Measurements from ENCODE around the gene NRG2.

NRG2 gene

DNA sequence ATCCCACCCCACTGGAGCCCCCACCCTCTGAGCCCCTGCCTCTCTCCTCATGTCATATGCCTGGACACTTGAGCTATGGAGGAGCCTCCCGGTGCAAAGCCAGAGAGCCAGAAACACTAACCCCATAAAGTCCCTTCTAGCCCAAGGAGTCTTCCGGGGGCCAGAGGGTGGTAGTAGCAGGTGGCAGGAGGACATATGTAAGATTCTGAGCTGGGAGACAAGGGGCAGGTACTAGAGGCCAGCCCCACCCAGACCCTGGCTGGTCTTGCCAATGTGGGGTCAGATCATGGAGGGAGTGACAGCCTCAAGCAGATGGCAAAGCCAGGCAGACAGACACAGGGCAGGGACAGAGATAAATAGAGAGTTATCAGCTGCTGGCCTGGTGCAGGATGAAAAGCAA lies 184.1 kb downstream of the NRG2 start:
- Histone ChIP-seq H3K27me3 (ENCODE audit: control insufficient read depth, insufficient read depth, low read length) (no peaks in the 10 kb centered on the region), H3K79me2 (no peaks in the 10 kb centered on the region), H3K9ac (no peak overlapping the region), H3K4me1 (no peaks in the 10 kb centered on the region), H2AFZ (no peak overlapping the region), H3K9me3 (ENCODE audit: control insufficient read depth, low read length) (no peaks in the 10 kb centered on the region), H3K36me3 (ENCODE audit: control insufficient read depth, insufficient read depth, low read length) (no peaks in the 10 kb centered on the region), H3K27ac (no peak overlapping the region), H3K4me2 (ENCODE audit: low read length) (no peak overlapping the region), H3K4me3 (ENCODE audit: low read depth, low read length) (no peak overlapping the region)
- no peak for TF ChIP-seq CTCF (IDR thresholded peaks at IDR 0.05)

- no peak overlapping the region for H2AFZ ChIP-seq
- H3K79me2 ChIP-seq: no peaks in the 10 kb centered on the region
- H3K27me3 ChIP-seq (ENCODE audit: control insufficient read depth, insufficient read depth, low read length): no peaks in the 10 kb centered on the region
- H3K9me3 ChIP-seq (ENCODE audit: control insufficient read depth, low read length): no peaks in the 10 kb centered on the region
- no peak overlapping the region for H3K9ac ChIP-seq
- H3K4me2 ChIP-seq (ENCODE audit: low read length): no peak overlapping the region
- TF ChIP-seq CTCF (IDR thresholded peaks at IDR 0.05): no peak
- no peak overlapping the region for H3K27ac ChIP-seq
- H3K4me3 ChIP-seq (ENCODE audit: low read depth, low read length): no peak overlapping the region
- no peaks in the 10 kb centered on the region for H3K36me3 ChIP-seq (ENCODE audit: control insufficient read depth, insufficient read depth, low read length)
- no peaks in the 10 kb centered on the region for H3K4me1 ChIP-seq
These were observed 186.4 kb downstream of the NRG2 start for GRCh38 chr5:139856714-139857113.

DNA sequence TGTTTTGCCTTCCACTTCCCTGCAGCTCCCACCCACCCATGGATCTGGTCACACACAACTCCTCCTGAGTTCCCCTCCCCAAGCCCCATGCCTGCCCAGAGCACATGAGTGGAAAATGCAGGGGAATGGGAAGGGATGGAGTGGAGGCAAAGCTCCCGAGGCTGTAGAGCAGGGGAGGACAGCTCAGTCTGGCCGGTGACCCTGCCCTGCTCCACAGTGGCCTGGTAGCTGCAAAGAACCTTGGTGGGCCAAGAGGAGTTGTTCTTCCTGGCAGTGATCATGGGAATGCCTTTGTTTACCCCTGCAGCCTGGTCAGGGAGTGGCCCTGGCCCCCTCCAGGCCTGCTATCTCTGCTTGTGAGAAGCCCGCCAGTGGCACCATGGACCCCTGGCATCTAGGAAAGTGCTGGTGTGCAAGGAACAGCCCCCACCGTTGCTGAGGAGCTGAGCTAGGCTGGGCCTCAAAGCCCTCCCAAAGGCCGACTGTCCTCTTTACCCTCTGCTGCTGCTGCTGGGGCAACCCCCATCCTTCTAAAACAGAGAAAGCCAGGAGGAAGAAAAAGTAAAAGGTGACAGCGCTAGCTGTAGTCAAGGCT lies 187.1 kb downstream of the NRG2 start:
- Histone ChIP-seq H3K36me3 (ENCODE audit: control insufficient read depth, insufficient read depth, low read length) (no peaks in the 10 kb centered on the region), H3K4me1 (no peaks in the 10 kb centered on the region), H3K27ac (no peak overlapping the region), H3K27me3 (ENCODE audit: control insufficient read depth, insufficient read depth, low read length) (no peaks in the 10 kb centered on the region), H2AFZ (no peak overlapping the region), H3K9me3 (ENCODE audit: control insufficient read depth, low read length) (no peaks in the 10 kb centered on the region), H3K4me3 (ENCODE audit: low read depth, low read length) (no peak overlapping the region), H3K9ac (no peak overlapping the region), H3K4me2 (ENCODE audit: low read length) (no peak overlapping the region), H3K79me2 (no peaks in the 10 kb centered on the region)
- TF ChIP-seq CTCF (IDR thresholded peaks at IDR 0.05): no peak

DNA sequence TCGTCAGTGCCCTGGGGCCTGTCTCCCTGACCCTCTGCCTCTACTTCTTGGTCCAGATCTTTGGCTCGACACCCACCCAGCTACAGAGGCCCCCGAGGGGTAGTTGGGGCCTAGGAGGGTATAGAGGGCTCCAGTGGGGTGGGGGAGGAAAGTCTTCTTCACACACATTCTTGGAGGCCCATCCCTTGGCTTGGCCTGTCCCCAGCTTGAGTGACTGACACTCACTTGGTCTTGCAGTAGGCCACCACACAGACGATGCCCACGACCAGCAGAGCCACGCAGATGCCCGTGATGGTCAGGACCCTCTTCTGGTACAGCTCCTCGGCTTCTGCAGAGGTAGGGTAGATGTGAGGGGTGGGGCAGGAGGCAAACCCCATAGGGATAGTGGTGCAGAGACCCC lies 187.6 kb downstream of the NRG2 start:
- no peaks in the 10 kb centered on the region for H3K4me1 ChIP-seq
- H3K4me2 ChIP-seq (ENCODE audit: low read length): no peak overlapping the region
- H3K9ac ChIP-seq: no peak overlapping the region
- H3K27me3 ChIP-seq (ENCODE audit: control insufficient read depth, insufficient read depth, low read length): no peaks in the 10 kb centered on the region
- TF ChIP-seq CTCF (IDR thresholded peaks at IDR 0.05): no peak
- no peaks in the 10 kb centered on the region for H3K79me2 ChIP-seq
- H3K9me3 ChIP-seq (ENCODE audit: control insufficient read depth, low read length): no peaks in the 10 kb centered on the region
- no peaks in the 10 kb centered on the region for H3K36me3 ChIP-seq (ENCODE audit: control insufficient read depth, insufficient read depth, low read length)
- H3K4me3 ChIP-seq (ENCODE audit: low read depth, low read length): no peak overlapping the region
- H2AFZ ChIP-seq: no peak overlapping the region
- no peak overlapping the region for H3K27ac ChIP-seq

- Histone ChIP-seq H3K4me3 (ENCODE audit: low read depth, low read length) (no peak overlapping the region), H3K4me1 (no peaks in the 10 kb centered on the region), H3K27me3 (ENCODE audit: control insufficient read depth, insufficient read depth, low read length) (no peaks in the 10 kb centered on the region), H3K9me3 (ENCODE audit: control insufficient read depth, low read length) (no peaks in the 10 kb centered on the region), H3K79me2 (no peaks in the 10 kb centered on the region), H3K27ac (no peak overlapping the region), H3K4me2 (ENCODE audit: low read length) (no peak overlapping the region), H2AFZ (no peak overlapping the region), H3K36me3 (ENCODE audit: control insufficient read depth, insufficient read depth, low read length) (no peaks in the 10 kb centered on the region), H3K9ac (no peak overlapping the region)
- no peak for TF ChIP-seq CTCF (IDR thresholded peaks at IDR 0.05)
These were observed 188.1 kb downstream of the NRG2 start for GRCh38 chr5:139854953-139855352.

All from parathyroid adenoma (tissue), 2 donors.